IPS-15b (cell line): ENCODE data around the gene CD74.
"Not testable (repeated sequence)": the region's sequence is repeated elsewhere in the genome, so short reads cannot be mapped to it uniquely, and the experiment has no call there.

Experiments
- H3K27me3 ChIP-seq: one replicate; pipeline ENCODE4 v1.6.1; 2013; ENCODE audit warnings: low read length; ENCODE audit not compliant: control insufficient read depth, insufficient read depth
- H3K36me3 ChIP-seq: one replicate; pipeline ENCODE4 v1.6.1; 2013; ENCODE audit warnings: low read length; ENCODE audit not compliant: control insufficient read depth, insufficient read depth
- H3K4me1 ChIP-seq: one replicate; pipeline ENCODE4 v1.6.1; 2013; ENCODE audit warnings: mild to moderate bottlenecking, low read length; ENCODE audit not compliant: control insufficient read depth, insufficient read depth
- H3K4me3 ChIP-seq: one replicate; pipeline ENCODE4 v1.5.1; 2013; ENCODE audit warnings: low read depth, low read length
- H3K9ac ChIP-seq: one replicate; pipeline ENCODE4 v1.6.1; 2013; ENCODE audit warnings: low read depth, mild to moderate bottlenecking, low read length
- H3K9me3 ChIP-seq: one replicate; pipeline ENCODE4 v1.6.1; 2013; ENCODE audit warnings: mild to moderate bottlenecking, low read length; ENCODE audit not compliant: control insufficient read depth, insufficient read depth

Gene CD74

DNA sequence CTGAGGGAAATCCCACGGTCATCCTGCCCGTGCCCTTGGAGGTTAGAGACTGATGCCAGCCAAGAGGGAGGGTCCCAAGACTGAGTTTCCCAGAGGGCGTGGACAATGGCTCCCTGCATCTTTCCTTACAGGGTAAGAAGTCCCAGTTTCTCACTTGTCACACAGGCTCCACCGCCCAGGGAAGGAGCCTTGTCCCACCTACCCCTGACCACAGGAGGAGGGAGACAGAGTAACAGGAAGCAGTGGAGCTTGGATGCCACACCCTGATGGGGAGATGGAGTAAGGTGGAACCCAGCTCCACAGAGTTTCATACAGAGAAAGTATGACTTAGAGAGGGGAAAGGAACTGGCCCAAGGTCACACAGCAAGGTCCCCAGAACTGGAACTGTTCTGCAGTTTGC is 9.4 kb upstream of the CD74 start:
- H3K9ac ChIP-seq: no peak overlapping the region

DNA sequence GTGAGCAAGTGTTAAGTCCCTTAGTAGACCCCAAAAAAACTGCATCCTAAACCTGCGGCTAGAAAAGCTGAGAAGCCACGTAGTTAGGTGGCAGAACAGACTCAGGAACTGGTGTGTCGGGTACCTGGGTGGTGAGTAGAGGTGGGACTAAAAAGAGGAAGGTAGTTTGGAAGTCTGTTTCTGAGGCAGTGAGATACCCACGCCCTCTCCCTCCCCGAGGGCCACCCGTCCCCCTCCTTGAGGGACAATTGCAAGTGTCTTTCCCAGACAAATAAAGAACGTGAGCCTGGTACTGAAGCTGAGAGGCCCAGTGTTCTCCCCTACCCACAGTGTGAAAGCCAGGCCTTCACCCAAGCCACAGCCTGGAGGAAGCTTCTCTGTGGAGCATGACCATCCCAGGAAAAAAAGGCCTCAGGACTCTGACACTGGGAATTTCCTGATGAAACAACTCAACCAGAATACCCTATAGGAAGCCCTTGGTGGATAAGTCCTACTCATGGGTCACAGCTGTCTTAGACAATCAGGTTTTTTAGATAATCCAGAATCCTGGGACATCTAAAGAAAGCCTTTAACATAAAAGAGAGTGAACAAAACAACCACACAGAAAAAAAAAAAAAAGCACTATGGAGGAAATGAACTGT is 7.0 kb upstream of the CD74 start:
- no peak overlapping the region for H3K4me3 ChIP-seq
- H3K9me3 ChIP-seq: no peaks in the 10 kb centered on the region
- no peaks in the 10 kb centered on the region for H3K36me3 ChIP-seq
- H3K4me1 ChIP-seq: no peaks in the 10 kb centered on the region
- H3K9ac ChIP-seq: no peak overlapping the region
- H3K27me3 ChIP-seq: no peaks in the 10 kb centered on the region

More for the DNA sequence above, 9.4 kb upstream of the CD74 start:
- no peaks in the 10 kb centered on the region for H3K27me3 ChIP-seq
- no peaks in the 10 kb centered on the region for H3K4me1 ChIP-seq
- H3K4me3 ChIP-seq: no peak overlapping the region
- no peaks in the 10 kb centered on the region for H3K9me3 ChIP-seq
- no peaks in the 10 kb centered on the region for H3K36me3 ChIP-seq

GRCh38 chr5:150413902-150414790 is 1.4 kb upstream of the CD74 start:
- H3K4me3 ChIP-seq, H3K27me3 ChIP-seq: not testable (repeated sequence)

GRCh38 chr5:150413176-150413901 is 629 bp upstream of the CD74 start:
- peak overlapping the region; percentile 61 for H3K4me3 ChIP-seq
- H3K9me3 ChIP-seq: no peaks in the 10 kb centered on the region
- H3K4me1 ChIP-seq: peaks cover 15% of the 10 kb centered on the region
- H3K9ac ChIP-seq: no peak overlapping the region
- H3K27me3 ChIP-seq: no peaks in the 10 kb centered on the region
- no peaks in the 10 kb centered on the region for H3K36me3 ChIP-seq

More at GRCh38 chr5:150413902-150414790, 1.4 kb upstream of the CD74 start:
- H3K9me3 ChIP-seq, H3K36me3 ChIP-seq, H3K9ac ChIP-seq: not testable (repeated sequence)
- H3K4me1 ChIP-seq: peaks cover 14% of the 10 kb centered on the region

GRCh38 chr5:150411245-150411979 is 1.3 kb downstream of the CD74 start:
- Histone ChIP-seq H3K4me3 (no peak overlapping the region), H3K27me3 (no peaks in the 10 kb centered on the region), H3K4me1 (peaks cover 19% of the 10 kb centered on the region), H3K9me3 (no peaks in the 10 kb centered on the region), H3K36me3 (no peaks in the 10 kb centered on the region), H3K9ac (no peak overlapping the region)

- H3K4me3 ChIP-seq: peak overlapping the region; percentile 43
- no peak overlapping the region for H3K9ac ChIP-seq
- peaks cover 19% of the 10 kb centered on the region for H3K4me1 ChIP-seq
- no peaks in the 10 kb centered on the region for H3K27me3 ChIP-seq
- H3K36me3 ChIP-seq: no peaks in the 10 kb centered on the region
- no peaks in the 10 kb centered on the region for H3K9me3 ChIP-seq
Measured at GRCh38 chr5:150410524-150411244, 2.0 kb downstream of the CD74 start.

DNA sequence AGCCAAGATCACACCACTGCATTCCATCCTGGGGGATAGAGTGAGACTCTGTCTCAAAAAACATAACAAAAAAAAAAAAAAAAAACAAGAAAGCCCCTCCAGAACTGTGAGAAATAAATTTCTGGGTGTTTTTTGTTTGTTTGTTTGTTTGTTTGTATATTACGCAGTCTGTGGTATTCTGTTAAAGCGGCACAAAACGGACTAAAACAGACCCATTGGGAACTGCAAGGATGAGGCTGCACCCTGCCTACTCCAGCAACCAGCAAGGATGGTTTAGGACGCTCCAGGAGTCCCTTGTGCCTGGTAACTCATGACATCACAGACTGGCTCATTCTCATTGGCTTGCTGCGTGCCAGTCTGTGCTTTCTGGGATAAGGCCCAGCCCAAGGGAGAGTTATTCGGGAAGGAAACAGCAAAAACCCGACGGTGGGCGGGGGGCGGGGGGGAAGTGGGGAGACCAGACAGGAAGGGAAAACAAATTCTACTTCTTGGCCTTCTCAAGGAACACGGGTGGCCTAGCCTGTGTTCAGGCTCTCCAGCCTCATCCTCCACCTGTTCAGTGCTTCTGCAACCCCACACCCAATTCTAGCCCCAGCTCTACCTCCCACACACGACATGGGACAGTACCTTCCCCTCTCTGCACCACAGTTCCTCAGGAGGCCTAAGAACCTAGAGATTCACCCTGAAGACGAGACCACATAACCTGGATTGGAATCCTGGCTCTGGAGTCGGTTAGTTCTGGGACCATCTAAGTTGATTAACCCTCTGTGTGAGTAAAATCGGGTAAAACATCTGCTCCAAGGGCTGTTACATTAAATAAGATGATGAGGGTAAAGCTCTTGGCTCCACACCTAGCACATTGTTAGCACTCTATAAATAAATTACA is 2.8 kb downstream of the CD74 start:
- Histone ChIP-seq H3K4me1 (peaks cover 19% of the 10 kb centered on the region), H3K9ac (no peak overlapping the region), H3K4me3 (peak overlapping the region; percentile 43), H3K36me3 (no peaks in the 10 kb centered on the region), H3K9me3 (no peaks in the 10 kb centered on the region), H3K27me3 (no peaks in the 10 kb centered on the region)

DNA sequence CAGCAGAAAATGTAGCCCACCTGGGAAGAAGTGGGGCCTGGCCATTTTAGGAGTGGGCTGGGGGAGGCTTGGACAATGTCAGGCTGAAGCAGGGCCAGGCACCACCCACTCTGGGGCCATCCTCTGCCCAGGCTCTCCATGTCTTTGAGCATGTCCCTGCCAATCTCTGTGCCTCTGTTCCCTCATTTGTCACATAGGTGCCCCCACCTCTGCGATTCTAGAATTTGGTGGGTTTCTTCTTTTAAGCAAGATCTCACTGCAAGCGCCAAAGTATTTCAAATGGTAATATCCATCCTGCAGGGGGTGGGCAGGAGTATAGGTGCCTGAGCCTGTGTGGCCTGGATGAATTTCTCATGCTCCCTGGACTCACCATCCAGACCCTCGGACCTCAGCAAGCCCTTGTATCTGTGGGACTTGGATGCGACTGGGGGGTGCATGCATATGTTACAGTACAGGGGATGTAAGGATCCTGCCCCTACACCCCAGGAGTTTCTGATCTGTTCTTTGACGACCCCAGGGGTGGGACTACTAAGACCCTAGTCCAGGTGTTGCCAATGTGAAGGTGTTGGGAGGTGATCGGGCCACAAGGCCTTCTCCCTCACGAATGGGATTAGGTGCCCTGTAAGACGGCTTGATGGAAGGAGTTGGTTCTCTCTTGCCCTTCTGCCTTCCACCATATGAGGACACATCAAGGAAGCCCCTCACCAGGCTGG is 4.3 kb downstream of the CD74 start:
- no peaks in the 10 kb centered on the region for H3K36me3 ChIP-seq
- H3K9me3 ChIP-seq: no peaks in the 10 kb centered on the region
- H3K27me3 ChIP-seq: no peaks in the 10 kb centered on the region
- peaks cover 19% of the 10 kb centered on the region for H3K4me1 ChIP-seq
- H3K9ac ChIP-seq: no peak overlapping the region
- H3K4me3 ChIP-seq: no peak overlapping the region

DNA sequence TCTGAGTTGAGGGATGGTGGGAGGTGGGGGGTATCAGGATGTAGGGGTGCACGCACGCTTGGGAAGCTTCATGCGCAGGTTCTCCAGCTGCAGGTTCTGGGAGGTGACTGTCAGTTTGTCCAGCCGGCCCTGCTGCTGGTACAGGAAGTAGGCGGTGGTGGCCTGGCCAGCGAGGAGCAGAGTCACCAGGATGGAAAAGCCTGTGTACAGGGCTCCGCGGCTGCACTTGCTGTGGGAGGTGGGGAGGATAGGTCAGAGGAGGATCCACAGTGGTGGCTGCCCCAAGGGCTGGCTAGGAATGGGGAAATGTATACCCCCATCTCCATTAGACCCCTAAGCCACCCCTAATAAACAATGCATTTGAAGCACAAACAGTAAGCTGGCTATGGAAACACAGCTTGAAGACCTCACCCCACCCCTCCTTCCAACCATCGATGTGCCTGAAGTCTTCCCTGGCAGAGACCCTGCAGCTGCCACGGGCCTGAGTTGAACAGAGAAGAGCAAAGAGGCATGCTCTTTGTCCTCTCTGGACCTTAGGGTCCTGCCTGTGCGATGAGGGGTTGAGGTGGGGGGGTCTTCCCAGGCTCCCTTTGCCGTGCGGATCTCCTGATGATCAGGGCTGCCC is 5.5 kb downstream of the CD74 start:
- H3K4me1 ChIP-seq: peaks cover 12% of the 10 kb centered on the region
- no peak overlapping the region for H3K4me3 ChIP-seq
- peaks cover 5% of the 10 kb centered on the region for H3K36me3 ChIP-seq

More for the DNA sequence above, 5.5 kb downstream of the CD74 start:
- Histone ChIP-seq H3K9ac (no peak overlapping the region), H3K27me3 (no peaks in the 10 kb centered on the region), H3K9me3 (no peaks in the 10 kb centered on the region)
